Stomach (tissue), 4 donors: ENCODE measurements around the gene CDK5RAP3.

Experiments used
- CTCF ChIP-seq, 7 experiments: fragments of 450-650 bp in 4 of 7; fragments of 200-600 bp in 3 of 7; sonication (generic) in 3 of 7; IDR thresholded peaks; one replicate each; pipeline ENCODE4 v1.5.1; 2016 to 2019; ENCODE audit warnings: antibody characterized with exemption in 7 of 7, control low read depth in 2 of 7, mild to moderate bottlenecking in 1 of 7
- POLR2AphosphoS5 ChIP-seq, 3 donors: sonication (generic); formaldehyde crosslinking; IDR thresholded peaks; one replicate each; pipeline ENCODE4 v1.6.1; 2016; ENCODE audit warnings: antibody characterized with exemption in 3 of 3

GRCh38 chr17:47942096-47942510 is 28.8 kb upstream of the CDK5RAP3 start:
- TF ChIP-seq CTCF (IDR thresholded peaks at IDR 0.05) (no peak), POLR2AphosphoS5 (IDR thresholded peaks at IDR 0.05) (no peak)
